H1 (cell line): Measurements from ENCODE around the gene CSF2. TPM values are rescaled to one million over a fixed set of nuclear protein-coding genes. Genes with fewer than 3 reads are reported as not detected.

Experiments used
- CTCF ChIA-PET: fragments of 300-600 bp; sonication (Branson Sonifier 250); formaldehyde crosslinking; loops from one replicate; lab custom pipeline; 2021; ENCODE audit not compliant: partially characterized antibody; lab: Charles Lee
- POLR2A ChIA-PET: fragments of 300-600 bp; sonication (Branson Sonifier 250); formaldehyde crosslinking; loops from one replicate; lab custom pipeline; 2021; ENCODE audit warnings: inconsistent platforms; ENCODE audit not compliant: partially characterized antibody; lab: Charles Lee
- DNase-seq, 2 experiments: peaks; one replicate each; pipeline versions ENCODE4 v3.0.0 to v3.0.0-alpha.2; 2010 to 2022; ENCODE audit warnings: low spot score in 2 of 2, low read depth in 1 of 2, mixed read lengths in 1 of 2
- FAIRE-seq: peaks from 2 replicates; lab custom pipeline; 2011; peaks lifted over from hg19 to GRCh38; lab: Jason Lieb, UNC
- H2AFZ ChIP-seq: 2 replicates; pipeline ENCODE4 v1.8.1; 2012; ENCODE audit warnings: low read length, inconsistent platforms
- H2AK5ac ChIP-seq: 2 replicates; pipeline ENCODE4 v1.6.1; 2013; ENCODE audit warnings: low read depth, low read length
- H2BK120ac ChIP-seq: replicated peaks from 2 replicates; pipeline ENCODE3; 2013; ENCODE audit warnings: low read depth, low read length, inconsistent platforms
- H2BK12ac ChIP-seq: 2 replicates; pipeline ENCODE4 v1.6.1; 2013; ENCODE audit warnings: low read depth, low read length
- H2BK15ac ChIP-seq: 2 replicates; pipeline ENCODE4 v1.6.1; 2013; ENCODE audit warnings: low read length
- H2BK20ac ChIP-seq: 2 replicates; pipeline ENCODE4 v1.6.1; 2013; ENCODE audit warnings: low read length
- H2BK5ac ChIP-seq: 2 replicates; pipeline ENCODE4 v1.6.1; 2013; ENCODE audit warnings: low read depth, low read length
- H3K14ac ChIP-seq: 2 replicates; pipeline ENCODE4 v1.6.1; 2013; ENCODE audit warnings: inconsistent platforms; ENCODE audit not compliant: insufficient read length
- H3K18ac ChIP-seq: 2 replicates; pipeline ENCODE4 v1.6.1; 2013; ENCODE audit warnings: low read length; ENCODE audit errors: extremely low read depth
- H3K23ac ChIP-seq: 2 replicates; pipeline ENCODE4 v1.6.1; 2013; ENCODE audit warnings: inconsistent platforms; ENCODE audit not compliant: insufficient read length
- H3K23me2 ChIP-seq: 2 replicates; pipeline ENCODE4 v1.6.1; 2013; ENCODE audit warnings: low read depth, low read length
- H3K27ac ChIP-seq: 2 replicates; pipeline ENCODE4 v1.6.1; 2011; ENCODE audit warnings: low read depth, low read length, inconsistent platforms
- H3K27me3 ChIP-seq, 4 experiments: replicated peaks in 1 of 4; 1 replicate in 1 of 4; 2 replicates in 3 of 4; pipeline versions ENCODE4 v1.6.1 to v1.8.1; 2011 to 2013; ENCODE audit warnings: low read length in 3 of 4, mild to moderate bottlenecking in 3 of 4, inconsistent platforms in 2 of 4, mixed read lengths in 2 of 4, moderate library complexity in 1 of 4; ENCODE audit not compliant: control insufficient read depth in 3 of 4, insufficient read depth in 3 of 4; ENCODE audit errors: extremely low read depth in 1 of 4
- H3K36me3 ChIP-seq, 4 experiments: 2 replicates each; pipeline versions ENCODE4 v1.6.1 to v1.8.1; 2011 to 2013; ENCODE audit warnings: mild to moderate bottlenecking in 4 of 4, low read length in 3 of 4, moderate library complexity in 2 of 4, control low read depth in 1 of 4, inconsistent platforms in 1 of 4; ENCODE audit not compliant: insufficient read depth in 4 of 4, control insufficient read depth in 2 of 4
- H3K4ac ChIP-seq: replicated peaks from 2 replicates; pipeline ENCODE3; 2013; ENCODE audit warnings: low read length, low read depth, mixed read lengths, inconsistent platforms; ENCODE audit not compliant: insufficient read length
- H3K4me1 ChIP-seq, 4 experiments: replicated peaks in 1 of 4; 1 replicate in 1 of 4; 2 replicates in 3 of 4; pipeline versions ENCODE4 v1.6.1 to v1.8.1; 2011 to 2013; ENCODE audit warnings: low read length in 3 of 4, inconsistent platforms in 2 of 4, mixed read lengths in 1 of 4; ENCODE audit not compliant: insufficient read depth in 4 of 4, control insufficient read depth in 3 of 4
- H3K4me2 ChIP-seq, 2 experiments: 2 replicates each; pipeline versions ENCODE4 v1.6.1 to v1.8.1; 2011 to 2013; ENCODE audit warnings: low read depth in 2 of 2, low read length in 2 of 2, control low read depth in 1 of 2, inconsistent platforms in 1 of 2, mild to moderate bottlenecking in 1 of 2; ENCODE audit not compliant: insufficient read depth in 1 of 2
- H3K4me3 ChIP-seq, 4 experiments: fragments of 200-600, 300-600 bp in 1 of 4; sonication (generic), shearing (Covaris generic), sonication (Bioruptor Twin) in 1 of 4; 2 replicates each; pipeline versions ENCODE4 v1.5.1 to v1.8.1; 2011 to 2016; ENCODE audit warnings: low read length in 4 of 4, low read depth in 3 of 4, control low read depth in 2 of 4, inconsistent platforms in 2 of 4, mild to moderate bottlenecking in 2 of 4, mixed read lengths in 1 of 4, moderate library complexity in 1 of 4; ENCODE audit not compliant: insufficient read depth in 2 of 4; ENCODE audit errors: extremely low read depth in 1 of 4
- H3K56ac ChIP-seq: replicated peaks from 2 replicates; pipeline ENCODE3; 2013; ENCODE audit warnings: low read depth, mild to moderate bottlenecking, mixed read lengths, low read length, inconsistent platforms; ENCODE audit not compliant: insufficient read length
- H3K79me1 ChIP-seq: 2 replicates; pipeline ENCODE4 v1.6.1; 2013; ENCODE audit warnings: low read depth, low read length, control low read depth
- H3K79me2 ChIP-seq, 2 experiments: 2 replicates each; pipeline versions ENCODE4 v1.6.1 to v1.8.1; 2012 to 2013; ENCODE audit warnings: low read length in 2 of 2, mild to moderate bottlenecking in 2 of 2, inconsistent platforms in 1 of 2; ENCODE audit not compliant: insufficient read depth in 2 of 2, control insufficient read depth in 1 of 2
- H3K9ac ChIP-seq, 4 experiments: replicated peaks in 1 of 4; 1 replicate in 1 of 4; 2 replicates in 3 of 4; pipeline versions ENCODE4 v1.6.1 to v1.8.1; 2011 to 2013; ENCODE audit warnings: low read depth in 3 of 4, low read length in 3 of 4, control low read depth in 2 of 4, mild to moderate bottlenecking in 2 of 4, moderate library complexity in 2 of 4, inconsistent platforms in 1 of 4; ENCODE audit errors: extremely low read depth in 1 of 4
- H3K9me3 ChIP-seq, 2 experiments: 2 replicates each; pipeline versions ENCODE4 v1.6.1 to v1.8.1; 2012 to 2013; ENCODE audit warnings: mild to moderate bottlenecking in 2 of 2, moderate library complexity in 2 of 2, control low read depth in 1 of 2, inconsistent platforms in 1 of 2, low read depth in 1 of 2, low read length in 1 of 2, mixed read lengths in 1 of 2; ENCODE audit not compliant: insufficient read depth in 2 of 2
- H4K20me1 ChIP-seq, 2 experiments: replicated peaks in 1 of 2; 2 replicates each; pipeline versions ENCODE3 to v1.8.1; 2011 to 2013; ENCODE audit warnings: inconsistent platforms in 2 of 2, low read length in 2 of 2, mild to moderate bottlenecking in 1 of 2; ENCODE audit not compliant: insufficient read depth in 2 of 2, control insufficient read depth in 1 of 2
- H4K5ac ChIP-seq: 2 replicates; pipeline ENCODE4 v1.6.1; 2013; ENCODE audit warnings: low read length, low read depth, mixed read lengths, inconsistent platforms; ENCODE audit not compliant: insufficient read length
- H4K8ac ChIP-seq: 2 replicates; pipeline ENCODE4 v1.8.0; 2013; ENCODE audit warnings: mild to moderate bottlenecking, moderate library complexity, low read length, inconsistent platforms; ENCODE audit not compliant: insufficient read depth; ENCODE audit errors: extremely low read depth
- H4K91ac ChIP-seq: replicated peaks from 2 replicates; pipeline ENCODE3; 2013; ENCODE audit warnings: low read length, mixed read lengths, inconsistent platforms; ENCODE audit not compliant: insufficient read length
- TEAD4 ChIP-seq: IDR thresholded peaks from 2 replicates; pipeline ENCODE4 v1.6.1; 2012; ENCODE audit warnings: low read depth, low read length, inconsistent platforms, mixed read lengths
- WGBS, 2 experiments: shearing (Covaris generic) in 1 of 2; methylation state at CpG; one replicate each; pipeline versions ENCODE4 v1.1.6 to v1.1.7; 2013 to 2015; ENCODE audit warnings: low lambda C conversion rate in 2 of 2, mixed read lengths in 2 of 2, inconsistent platforms in 1 of 2, low coverage in 1 of 2, missing lambda C conversion rate in 1 of 2; ENCODE audit not compliant: insufficient replicate concordance in 2 of 2, insufficient coverage in 1 of 2, insufficient read length in 1 of 2; ENCODE audit errors: extremely low coverage in 1 of 2, missing lambda C conversion rate in 1 of 2; 5-methylcytosine and 5-hydroxymethylcytosine counted together
- long read RNA-seq, 2 experiments: library from RNA in 1 of 2; library from capped mRNA in 1 of 2; stranded (forward); transcript quantifications; one replicate each; pipeline ENCODE4 v2.0.0, GENCODE V29; 2021; ENCODE audit warnings: inconsistent platforms in 1 of 2
- polyA minus RNA-seq, 3 experiments: library from RNA; depleted of rRNA, polyadenylated mRNA; stranded (reverse); fragments of >200 nt; gene quantifications; 1 replicate in 2 of 3; 2 replicates in 1 of 3; pipeline ENCODE4 v1.2.3, GENCODE V29; 2011
- polyA plus RNA-seq, 7 experiments: library from polyadenylated mRNA; depleted of rRNA in 3 of 7; stranded (reverse) in 5 of 7; unstranded in 2 of 7; fragments of >200 nt in 5 of 7; fragments of 200-250 nt in 2 of 7; gene quantifications; 1 replicate in 5 of 7; 2 replicates in 1 of 7; 4 replicates in 1 of 7; pipeline versions ENCODE4 v1.2.1 to v1.2.3, GENCODE V29; 2011 to 2013; ENCODE audit warnings: missing spikeins in 2 of 7, mixed read lengths in 2 of 7
- total RNA-seq: library from RNA; stranded (reverse); fragmentation: NEBNext Ultra II Directional; extraction: Animal tissue kit (Norgen Biotek cat#: 25700); gene quantifications from 2 replicates; pipeline ENCODE4 v1.2.1, GENCODE V29; 2021

The CSF2 gene
- not detected in 2 replicates for total RNA-seq
- polyA plus RNA-seq (2011; rRNA removed): not detected in 2 replicates
- polyA plus RNA-seq (2011; cell fraction: cytosol; rRNA removed): not detected
- polyA plus RNA-seq (2011; cell fraction: nucleus; rRNA removed): not detected
- polyA plus RNA-seq (2012, experiment 1 of 2): not detected in 4 replicates
- not detected for polyA plus RNA-seq (2012, experiment 2 of 2)
- not detected for polyA plus RNA-seq (2013, experiment 1 of 2)
- polyA plus RNA-seq (2013, experiment 2 of 2): not detected
- not detected in 2 replicates for polyA minus RNA-seq (2011; rRNA and poly(A)+ RNA removed)
- not detected for polyA minus RNA-seq (2011; cell fraction: cytosol; rRNA and poly(A)+ RNA removed)
- polyA minus RNA-seq (2011; cell fraction: nucleus; rRNA and poly(A)+ RNA removed): not detected
- long read RNA-seq, experiment 1: 0 reads
- long read RNA-seq, experiment 2: 0 reads

GRCh38 chr5:132073231-132074013, at the start of gene CSF2:
CSF2 (plus strand) TSS chr5:132073789; CDS start chr5:132073824, 35 bp downstream.
- TF ChIP-seq TEAD4: no peak
- TF ChIP-seq, all 59 proteins: peak for 0
- no peak for FAIRE-seq

More at GRCh38 chr5:132073231-132074013, at the start of gene CSF2:
- H4K91ac ChIP-seq: no peak within 1 kb of the TSS
- H3K79me2 ChIP-seq: no peaks in the 10 kb centered on the region
- H2BK120ac ChIP-seq: no peak within 1 kb of the TSS
- no peak within 1 kb of the TSS for H2BK12ac ChIP-seq
- no peaks in the 10 kb centered on the region for H4K20me1 ChIP-seq
- ChIA-PET CTCF (interaction anchor here (0.7 to 3.7 kb wide), 4 partner anchors 9 to 199 kb away, joined by 3 to 26 read pairs (median 4); no protein-coding TSS in a partner anchor), POLR2A (no interaction called here)
- H3K36me3 ChIP-seq: no peaks in the 10 kb centered on the region
- no peaks in the 10 kb centered on the region for H3K27me3 ChIP-seq
- H3K4me2 ChIP-seq: no peak within 1 kb of the TSS
- H3K14ac ChIP-seq: no peak within 1 kb of the TSS
- H3K23ac ChIP-seq: no peak within 1 kb of the TSS
- H3K27ac ChIP-seq: no peak within 1 kb of the TSS
- H2BK20ac ChIP-seq: no peak within 1 kb of the TSS
- no peaks in the 10 kb centered on the region for H3K9me3 ChIP-seq
- H3K18ac ChIP-seq: no peak within 1 kb of the TSS
- no peak within 1 kb of the TSS for H3K4me3 ChIP-seq
- no peak within 1 kb of the TSS for H2BK5ac ChIP-seq
- H4K8ac ChIP-seq: peak within 1 kb of the TSS; percentile 36
- no peak for DNase-seq
- H3K9ac ChIP-seq: no peak within 1 kb of the TSS
- 91% methylated on average over 12 of the region's 12 CpGs; no CpG with 5 or more reads in 1 of the 2 experiments for WGBS, 2 experiments
- no peak within 1 kb of the TSS for H3K56ac ChIP-seq
- H4K5ac ChIP-seq: no peak within 1 kb of the TSS
- no peaks in the 10 kb centered on the region for H3K79me1 ChIP-seq
- no peak within 1 kb of the TSS for H3K4ac ChIP-seq
- H2AK5ac ChIP-seq: no peak within 1 kb of the TSS
- H2AFZ ChIP-seq: no peak within 1 kb of the TSS
- H3K23me2 ChIP-seq: no peaks in the 10 kb centered on the region
- H3K4me1 ChIP-seq: peaks cover 0 to 2% (median 0%) of the 10 kb centered on the region in 4 experiments; a peak in 1 of 7 replicates
- 0 out of 2 replicates have a peak within 1 kb of the TSS, but pooled peaks have one; percentile 16 for H2BK15ac ChIP-seq
